ENCODE measurements around the gene C22orf23. TPM values are rescaled to one million over a fixed set of nuclear protein-coding genes. Genes with fewer than 3 reads are reported as not detected.
A peak's percentile ranks its signal among the peaks of the same experiment; 100 is the strongest.

Gene C22orf23
- polyA plus RNA-seq, 3 donors, result 5.3 to 7.1 (median 5.5) TPM

DNA sequence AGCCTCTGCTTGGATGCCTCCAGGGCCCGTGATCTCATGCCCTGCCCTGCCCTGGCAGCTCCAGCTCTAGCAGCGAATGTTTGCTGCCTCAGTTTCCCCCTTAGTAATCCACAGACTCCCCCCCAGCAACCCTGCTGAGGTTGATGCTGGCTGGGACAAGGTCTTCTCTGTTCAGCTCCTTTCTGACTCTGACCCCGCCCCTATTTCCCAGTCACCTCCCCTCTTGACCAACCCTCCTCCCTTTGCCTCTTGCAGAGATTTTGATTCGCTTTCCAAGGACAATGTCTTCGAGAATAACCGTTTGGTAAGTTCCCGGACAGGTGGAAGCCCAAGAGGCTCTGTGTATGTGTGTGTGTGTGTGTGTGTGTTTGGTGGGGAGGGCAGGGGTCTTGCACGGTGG lies 41.7 kb downstream of the C22orf23 start:
- DNase-seq (ENCODE audit: extremely low read depth in 1 of 11, low read depth in 9 of 11, low spot score in 4 of 11), result no peak

DNA sequence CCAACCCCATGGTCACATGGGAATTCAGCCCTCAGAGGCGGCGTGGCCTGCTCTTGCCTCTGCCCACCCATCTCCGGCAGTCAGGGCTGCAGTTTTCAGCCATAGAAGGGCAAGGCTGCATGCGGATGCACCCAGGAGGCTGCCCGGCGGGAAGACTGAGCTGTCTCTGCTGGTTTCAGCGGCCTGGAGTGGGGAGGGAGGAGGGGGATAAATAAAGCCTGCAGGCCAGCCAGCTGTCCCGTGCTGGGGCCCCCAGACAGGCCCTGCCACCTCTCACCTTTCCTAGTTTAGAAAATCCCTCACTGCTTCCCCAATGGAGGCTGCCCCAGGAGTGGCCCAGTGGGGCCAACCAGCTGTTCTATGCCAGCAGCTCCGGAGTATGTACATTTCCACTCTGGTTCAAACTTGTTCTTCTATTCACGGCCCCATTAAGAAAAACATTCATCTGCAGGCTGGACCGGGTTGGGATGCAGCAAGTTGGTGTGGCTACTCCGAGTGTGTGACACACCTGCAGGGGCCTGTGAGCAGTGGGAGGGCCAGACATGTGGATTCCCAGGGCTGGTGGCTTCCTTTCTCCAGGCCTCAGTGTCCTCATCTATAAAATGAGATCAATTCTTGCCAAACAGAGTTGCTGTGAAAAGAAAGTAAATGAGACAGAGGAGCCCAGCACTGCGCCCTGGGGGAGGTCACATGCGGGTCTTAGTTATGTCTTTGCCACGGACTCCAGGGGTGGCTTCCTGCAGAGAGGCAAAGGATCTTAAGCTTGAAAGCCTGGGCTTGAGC lies 42.3 kb downstream of the C22orf23 start:
- DNase-seq (ENCODE audit: extremely low read depth in 1 of 11, low read depth in 9 of 11, low spot score in 4 of 11), result no peak

DNA sequence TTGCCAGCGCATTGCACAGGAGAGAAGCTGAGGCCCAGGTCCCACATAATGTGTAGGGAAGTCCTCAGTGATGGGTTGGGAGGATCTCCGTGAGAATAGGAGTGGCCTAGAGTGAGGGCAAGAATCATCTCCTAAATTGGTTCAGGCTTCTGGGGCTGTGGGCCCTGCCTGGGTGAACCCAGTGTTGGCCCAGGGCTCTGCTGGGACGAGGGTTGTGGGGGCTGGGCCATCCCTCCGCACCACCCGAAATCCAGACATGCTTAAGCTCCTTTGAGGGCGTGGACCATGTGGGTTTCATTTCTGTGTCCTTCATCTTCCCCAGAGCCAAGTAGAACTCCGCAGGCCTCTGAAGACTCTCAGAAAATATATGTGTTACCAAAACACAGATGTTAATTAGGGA lies 43.6 kb downstream of the C22orf23 start:
- no peak for DNase-seq (ENCODE audit: extremely low read depth in 1 of 11, low read depth in 9 of 11, low spot score in 4 of 11)

DNA sequence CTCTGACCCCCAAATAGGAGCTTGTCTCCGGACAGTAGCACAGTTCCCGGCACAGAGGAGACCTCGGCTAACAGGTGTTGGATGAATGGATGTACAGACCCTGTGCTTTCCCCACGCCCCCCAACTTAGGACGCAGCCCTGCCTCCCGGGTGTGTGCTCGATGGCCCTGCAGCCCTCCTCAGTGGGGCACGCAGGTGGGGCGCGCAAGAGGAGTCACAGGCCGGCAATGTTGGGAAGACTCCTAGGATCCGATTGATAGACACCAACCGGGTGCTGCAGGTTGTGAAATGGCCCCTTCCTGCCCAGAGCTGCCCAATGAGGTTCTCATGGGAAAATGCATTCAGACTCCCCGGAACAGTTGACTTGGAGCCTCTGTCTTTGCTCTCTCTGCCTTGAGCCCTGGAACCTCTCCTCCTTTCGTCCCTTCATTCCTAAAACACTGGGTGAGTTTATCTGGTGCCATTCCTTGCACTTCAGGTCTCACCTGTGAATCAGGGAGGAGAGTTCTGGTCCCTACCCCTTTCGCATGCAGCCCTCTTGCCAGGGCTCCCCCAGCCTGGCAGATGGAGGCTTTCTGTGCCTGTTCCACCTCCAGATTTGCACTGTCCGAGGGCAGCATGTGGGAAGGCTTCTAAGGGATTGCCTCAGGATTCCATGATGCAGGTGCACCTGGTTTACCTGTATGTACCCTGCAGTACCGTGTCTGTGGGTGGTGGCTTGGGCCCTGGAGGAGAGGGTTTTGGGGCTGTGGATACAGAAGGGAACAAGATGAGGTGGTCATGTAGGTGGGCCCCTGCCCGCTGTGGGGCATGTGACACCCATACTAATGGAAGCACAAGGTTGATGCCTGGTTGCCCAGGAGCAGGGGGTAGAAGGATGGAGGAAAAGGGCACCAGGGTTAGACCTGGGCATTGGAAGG lies 46.1 kb downstream of the C22orf23 start:
- DNase-seq (ENCODE audit: extremely low read depth in 1 of 11, low read depth in 9 of 11, low spot score in 4 of 11), result no peak

DNA sequence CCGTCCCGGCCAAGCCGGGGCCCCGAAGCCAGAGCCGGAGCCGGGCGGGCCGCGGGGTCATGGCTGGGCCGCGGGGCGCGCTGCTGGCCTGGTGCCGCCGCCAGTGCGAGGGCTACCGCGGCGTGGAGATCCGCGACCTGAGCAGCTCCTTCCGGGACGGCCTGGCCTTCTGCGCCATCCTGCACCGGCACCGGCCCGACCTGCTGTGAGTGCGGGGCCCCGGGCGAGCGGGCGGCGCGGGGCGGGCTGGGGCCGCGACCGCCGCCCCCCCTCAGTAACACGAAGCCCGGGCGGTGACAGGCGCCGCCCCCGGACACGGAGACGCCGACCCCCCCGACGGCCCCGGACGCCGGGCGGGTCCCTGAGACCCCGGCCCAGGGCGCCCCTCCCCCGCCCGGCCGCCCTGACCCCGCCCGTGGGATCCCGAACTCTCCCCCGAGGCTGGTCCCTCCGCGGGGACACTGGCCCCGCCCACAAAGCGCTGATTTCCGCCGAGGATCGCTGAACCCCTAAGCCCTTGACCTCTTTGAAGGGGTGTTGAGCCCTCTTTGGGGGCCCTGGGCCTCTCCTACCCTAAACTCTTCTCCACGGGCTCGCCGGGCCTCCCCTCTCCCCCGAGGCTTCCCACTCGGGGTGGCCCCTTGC lies 46.9 kb downstream of the C22orf23 start:
- no peak for DNase-seq (ENCODE audit: extremely low read depth in 1 of 11, low read depth in 9 of 11, low spot score in 4 of 11)

DNA sequence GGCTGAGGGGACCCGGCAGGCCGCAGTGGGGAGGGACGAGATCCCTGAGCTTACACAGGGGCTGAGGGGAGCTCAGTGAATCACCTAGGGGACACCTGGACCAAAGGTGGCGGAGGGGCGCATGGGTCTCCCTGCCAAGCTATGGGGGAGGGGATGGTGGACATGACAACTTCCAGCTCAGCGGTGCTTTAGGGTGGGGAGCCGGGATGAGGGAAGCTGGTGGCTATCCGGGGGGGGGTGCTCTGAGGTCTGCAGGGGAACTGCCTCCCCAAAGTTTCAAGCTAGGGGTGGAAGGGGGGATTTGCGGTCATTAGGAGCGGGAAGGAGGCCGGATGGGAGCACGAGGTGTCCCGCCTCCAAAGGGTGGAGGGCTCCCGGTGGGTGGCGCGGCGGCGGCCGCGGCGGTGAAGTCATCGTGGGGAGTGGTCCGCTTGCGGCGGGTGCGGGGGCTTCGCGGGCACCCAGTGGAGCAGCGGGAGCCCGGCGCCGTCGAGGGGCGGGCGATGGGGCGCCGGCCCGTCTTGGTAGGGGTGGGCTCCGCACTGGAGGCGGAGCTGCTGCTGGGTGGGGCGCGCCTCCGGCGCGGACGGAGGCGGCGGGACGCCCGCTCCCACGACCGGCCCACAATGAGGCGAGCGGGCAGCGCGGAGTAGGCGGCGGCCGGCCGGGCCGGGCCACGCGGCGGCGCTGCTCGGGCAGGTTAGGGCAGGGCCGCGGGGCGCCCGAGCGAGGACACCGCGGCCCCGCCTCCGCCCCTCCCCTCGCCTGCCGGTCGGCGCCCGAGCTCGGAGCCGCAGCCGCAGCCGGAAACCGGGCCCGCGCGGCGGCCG lies 47.7 kb downstream of the C22orf23 start, which contains the start of gene MICALL1:
TSS of gene MICALL1 (plus strand) at position 764 of the 830 bp plus-strand sequence. CDS start 126 bp downstream, outside the sequence.
- peak in 3 of 11 donors; percentile 50 to 62 (median 57) for DNase-seq (ENCODE audit: extremely low read depth in 1 of 11, low read depth in 9 of 11, low spot score in 4 of 11)

DNA sequence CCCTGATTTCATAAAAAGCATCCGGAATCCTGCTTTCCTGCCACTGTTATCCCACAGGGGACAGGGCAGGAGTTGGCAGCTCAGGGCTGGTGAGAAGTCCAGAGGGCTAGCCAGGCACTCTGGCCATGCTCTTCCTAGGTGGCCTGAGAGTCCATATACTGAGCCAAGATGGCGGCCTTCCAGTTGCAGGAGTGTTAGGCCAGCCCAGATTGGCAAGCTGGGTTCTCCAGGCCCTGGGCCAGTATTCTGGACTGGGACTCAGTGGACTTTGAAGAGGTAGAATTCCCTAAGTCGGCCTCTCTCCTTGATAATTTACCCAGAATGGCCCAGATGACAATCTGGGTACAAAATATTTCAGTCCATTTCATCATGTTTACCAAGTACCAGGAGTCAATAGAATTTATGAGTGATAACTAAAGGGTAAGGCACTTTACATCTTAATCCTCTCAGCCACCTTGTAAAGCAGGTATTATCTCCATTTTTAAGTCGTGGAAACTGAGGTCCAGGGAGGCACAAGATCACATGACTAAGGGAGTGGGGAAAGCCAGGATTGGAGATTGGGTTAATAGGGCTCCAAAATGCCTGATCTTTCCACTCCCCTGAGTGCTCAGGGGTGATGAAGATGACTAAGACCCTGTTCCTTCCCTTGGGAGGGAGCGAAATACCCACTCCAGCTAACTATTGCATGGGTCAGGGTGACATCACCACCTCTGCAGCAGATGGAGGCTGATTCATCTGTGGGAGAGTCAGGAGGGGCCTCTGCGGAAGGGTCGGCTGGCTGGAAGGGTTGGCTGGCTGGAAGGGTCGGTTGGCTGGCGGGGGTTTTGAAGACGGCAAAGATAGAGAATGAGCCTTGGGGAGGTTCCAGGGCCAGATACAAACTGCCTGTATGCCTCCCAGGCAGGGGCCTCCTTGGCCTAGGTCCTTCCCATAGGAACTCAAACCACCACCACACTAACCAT lies 48.5 kb downstream of the C22orf23 start:
- DNase-seq (ENCODE audit: extremely low read depth in 1 of 11, low read depth in 9 of 11, low spot score in 4 of 11), result no peak

DNA sequence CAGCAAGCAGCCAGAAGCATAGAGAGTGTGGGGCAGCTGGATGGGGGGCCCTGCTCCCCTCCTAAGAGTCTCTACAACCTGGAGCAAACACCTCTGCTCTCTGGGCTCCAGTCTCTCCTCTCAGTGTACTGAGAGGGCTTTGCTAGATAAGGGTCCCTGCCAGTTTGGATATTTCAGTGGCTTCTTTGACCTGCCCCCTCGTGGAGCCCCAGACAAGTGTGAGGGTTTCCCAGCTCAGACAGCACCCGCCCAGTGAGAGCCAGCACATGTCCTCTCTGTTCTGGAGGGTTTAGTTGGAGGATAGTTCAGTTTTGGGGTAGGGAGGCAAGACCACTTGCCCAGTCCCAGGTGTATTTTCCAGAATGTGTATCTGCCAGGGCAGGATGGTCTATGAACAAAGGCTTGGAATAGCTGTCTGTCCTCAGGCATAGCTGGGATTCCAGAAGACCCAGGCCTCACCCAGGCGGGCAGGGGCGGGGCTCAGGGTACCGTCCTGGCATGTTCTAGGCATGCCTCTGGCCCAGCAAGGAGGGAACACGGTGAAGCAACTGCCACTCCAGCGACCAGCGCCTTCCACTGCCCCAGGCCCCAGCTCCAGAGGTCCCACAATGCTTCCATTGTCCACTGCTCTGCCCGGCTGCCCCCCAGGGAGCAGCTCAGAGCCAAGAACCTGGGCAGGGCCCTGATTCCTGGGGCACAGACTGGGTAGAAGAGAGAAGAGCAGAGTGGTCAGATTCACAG lies 54.8 kb downstream of the C22orf23 start:
- DNase-seq (ENCODE audit: extremely low read depth in 1 of 11, low read depth in 9 of 11, low spot score in 4 of 11), result no peak

DNA sequence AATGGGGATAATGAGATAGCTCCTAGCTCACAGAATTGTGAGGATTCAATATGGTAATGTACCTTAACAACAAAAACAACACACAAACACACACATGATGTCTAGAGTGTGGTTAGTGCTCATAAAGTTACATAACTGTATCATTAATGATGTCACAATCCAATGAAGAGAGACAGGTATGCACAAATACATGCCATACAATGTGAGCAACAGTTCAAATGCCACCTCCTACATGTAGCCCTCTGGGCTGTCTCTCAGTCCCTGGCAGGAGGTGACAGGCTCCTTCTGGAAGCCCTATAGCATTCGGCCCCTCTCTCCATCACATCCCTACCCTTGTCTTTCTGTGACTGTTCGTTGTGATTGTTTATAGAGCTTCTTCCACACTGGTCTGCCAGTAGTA lies 55.6 kb downstream of the C22orf23 start:
- DNase-seq (ENCODE audit: extremely low read depth in 1 of 11, low read depth in 9 of 11, low spot score in 4 of 11), result no peak

DNA sequence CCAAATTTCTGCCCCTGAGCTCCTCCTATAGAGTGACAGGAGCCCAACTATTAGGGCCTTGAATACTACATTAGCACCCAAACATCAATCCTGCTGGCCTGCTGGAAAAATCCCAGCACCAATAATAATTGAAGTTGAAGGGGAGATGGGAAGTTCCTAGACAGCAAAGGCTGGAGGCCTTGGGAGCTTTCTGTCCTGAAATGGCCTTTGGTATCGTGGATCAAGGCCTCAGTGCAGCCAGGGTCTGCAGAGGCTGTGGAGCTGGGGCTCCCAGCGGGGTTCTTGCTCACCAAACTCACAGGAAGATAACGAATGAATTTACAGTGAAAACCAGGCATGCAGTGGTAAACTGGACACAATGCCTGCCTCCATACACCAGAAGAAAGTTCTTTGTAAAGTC lies 56.5 kb downstream of the C22orf23 start:
- no peak for DNase-seq (ENCODE audit: extremely low read depth in 1 of 11, low read depth in 9 of 11, low spot score in 4 of 11)

DNA sequence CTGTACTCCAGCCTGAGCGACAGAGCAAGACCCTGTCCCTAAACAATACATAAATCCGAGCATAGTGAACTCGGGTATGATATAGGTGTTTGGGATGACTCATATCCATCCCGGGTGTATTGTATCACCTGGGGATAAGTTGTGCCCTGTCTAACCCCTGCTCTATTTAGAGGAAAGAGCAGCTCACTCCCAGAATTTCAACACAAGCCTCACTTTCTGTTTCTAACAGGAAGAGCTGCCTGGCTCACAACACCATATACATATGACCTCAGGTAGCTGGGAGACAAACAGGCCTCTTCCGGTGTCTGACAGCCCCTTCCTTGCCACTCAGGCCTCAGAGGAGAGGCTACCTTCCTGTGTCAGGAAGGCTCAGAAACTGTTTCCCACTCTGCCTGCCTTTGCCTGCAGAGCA lies 57.2 kb downstream of the C22orf23 start:
- no peak for DNase-seq (ENCODE audit: extremely low read depth in 1 of 11, low read depth in 9 of 11, low spot score in 4 of 11)

DNA sequence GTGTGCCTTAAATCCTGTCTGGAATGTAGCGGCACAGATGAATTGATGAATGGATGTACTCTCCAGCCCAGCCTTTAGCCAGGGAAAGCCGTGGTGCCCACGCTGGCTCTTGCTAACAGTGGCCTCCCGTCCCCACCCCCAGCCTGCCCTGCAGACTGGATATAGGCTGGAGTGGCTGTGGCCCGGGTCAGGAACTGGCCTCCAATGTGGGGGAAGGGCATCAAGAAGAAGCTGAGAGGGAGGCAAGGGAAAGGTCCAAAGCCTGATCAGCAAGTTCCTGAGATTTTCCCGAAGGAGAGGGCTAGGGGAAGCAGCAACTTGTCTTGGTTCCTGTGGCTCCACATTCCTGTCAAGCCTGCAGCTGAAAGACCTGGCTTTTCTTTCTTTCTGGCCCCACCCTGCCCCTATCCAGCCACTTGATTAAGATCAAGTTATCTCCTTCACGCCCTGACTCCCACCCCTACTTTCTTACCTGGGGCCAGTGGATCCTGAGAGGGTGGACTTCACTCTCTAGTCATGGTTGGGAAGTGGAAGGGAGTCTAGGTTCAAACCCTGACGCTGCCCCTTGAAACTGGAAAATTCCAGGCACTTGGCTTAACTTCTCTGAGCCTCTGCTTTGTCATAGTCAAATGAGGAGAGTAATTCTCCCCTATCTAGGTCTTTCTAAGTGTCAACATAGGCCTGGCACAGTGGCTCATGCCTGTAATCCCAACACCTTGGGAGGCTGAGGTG lies 58.3 kb downstream of the C22orf23 start:
- no peak for DNase-seq (ENCODE audit: extremely low read depth in 1 of 11, low read depth in 9 of 11, low spot score in 4 of 11)

DNA sequence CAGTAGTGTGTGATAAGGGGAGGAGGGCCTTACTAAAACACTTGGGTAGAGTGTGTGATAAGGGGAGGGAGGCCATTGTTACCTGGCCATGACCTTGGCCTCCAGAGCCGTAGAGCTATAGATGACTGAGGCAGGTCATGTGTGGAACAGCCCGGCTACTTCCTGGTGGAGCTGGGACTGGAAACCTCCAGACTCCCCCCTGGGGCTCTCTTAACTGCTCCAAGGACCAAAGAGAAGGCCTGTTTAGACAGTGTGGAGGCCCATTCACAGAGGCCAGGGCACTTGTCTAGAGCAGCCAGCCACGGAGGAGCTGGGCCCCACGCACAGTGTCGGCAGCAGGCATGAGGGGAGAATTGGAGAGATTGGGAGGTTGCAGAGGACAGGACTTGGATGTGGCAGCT lies 59.8 kb downstream of the C22orf23 start:
- no peak for DNase-seq (ENCODE audit: extremely low read depth in 1 of 11, low read depth in 9 of 11, low spot score in 4 of 11)

All from renal cortex interstitium (tissue), 11 donors.